ENCODE measurements around the gene FGD5. TPM values are rescaled to one million over a fixed set of nuclear protein-coding genes. Genes with fewer than 3 reads are reported as not detected.

The FGD5 gene
- polyA plus RNA-seq, 1 donor (not counting 4 experiments of a cell fraction or from before 2014, with no cell fraction given) = not detected

DNA sequence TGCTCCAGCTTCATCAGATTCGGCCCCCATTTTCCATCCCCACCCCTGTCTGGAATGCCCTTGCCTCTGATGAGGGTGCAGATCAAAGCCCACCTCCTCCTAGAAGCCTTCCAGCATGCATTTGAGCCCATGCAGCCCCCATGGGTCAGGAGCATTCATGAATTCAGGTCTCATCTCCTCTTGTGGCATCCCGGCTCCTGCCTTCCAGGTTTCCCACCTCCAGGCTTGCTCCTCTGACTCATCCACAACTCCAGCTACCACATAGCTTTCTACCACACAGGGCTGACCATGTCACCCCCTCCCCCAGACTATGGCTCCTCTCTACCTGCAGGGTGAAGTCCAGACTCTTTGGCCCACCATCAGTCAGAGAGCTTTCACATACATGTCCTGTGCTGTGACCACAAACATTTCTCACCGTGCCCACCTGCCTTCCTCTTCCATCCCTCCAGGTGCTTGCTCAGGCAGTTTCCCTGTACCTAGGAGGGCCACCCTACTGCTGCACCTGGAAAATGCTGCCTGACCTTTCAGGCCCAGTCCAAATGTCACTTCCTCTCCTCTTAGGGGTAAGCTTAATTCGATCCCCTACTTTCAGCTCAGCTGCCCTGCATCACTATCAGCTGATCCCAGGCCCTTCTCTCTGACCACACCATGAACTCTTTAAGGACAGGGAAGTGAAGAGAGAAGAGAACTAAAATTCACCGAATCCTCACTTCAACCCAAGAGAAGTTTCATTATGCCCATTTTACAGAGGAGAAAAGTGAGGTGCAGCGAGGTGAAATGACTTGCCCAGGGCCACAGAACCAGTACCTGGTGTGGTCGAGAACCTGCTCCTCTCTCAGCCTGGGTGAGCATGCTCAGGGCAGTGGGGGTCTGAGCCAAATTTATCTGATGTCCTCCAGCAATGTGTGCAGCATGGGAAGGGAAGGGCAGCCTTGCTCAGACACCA, 13.7 kb upstream of the FGD5 start:
- TF ChIP-seq EZH2 (IDR thresholded peaks at IDR 0.05; ENCODE audit: low read length) = no peak
- TF ChIP-seq, protein P1, sequence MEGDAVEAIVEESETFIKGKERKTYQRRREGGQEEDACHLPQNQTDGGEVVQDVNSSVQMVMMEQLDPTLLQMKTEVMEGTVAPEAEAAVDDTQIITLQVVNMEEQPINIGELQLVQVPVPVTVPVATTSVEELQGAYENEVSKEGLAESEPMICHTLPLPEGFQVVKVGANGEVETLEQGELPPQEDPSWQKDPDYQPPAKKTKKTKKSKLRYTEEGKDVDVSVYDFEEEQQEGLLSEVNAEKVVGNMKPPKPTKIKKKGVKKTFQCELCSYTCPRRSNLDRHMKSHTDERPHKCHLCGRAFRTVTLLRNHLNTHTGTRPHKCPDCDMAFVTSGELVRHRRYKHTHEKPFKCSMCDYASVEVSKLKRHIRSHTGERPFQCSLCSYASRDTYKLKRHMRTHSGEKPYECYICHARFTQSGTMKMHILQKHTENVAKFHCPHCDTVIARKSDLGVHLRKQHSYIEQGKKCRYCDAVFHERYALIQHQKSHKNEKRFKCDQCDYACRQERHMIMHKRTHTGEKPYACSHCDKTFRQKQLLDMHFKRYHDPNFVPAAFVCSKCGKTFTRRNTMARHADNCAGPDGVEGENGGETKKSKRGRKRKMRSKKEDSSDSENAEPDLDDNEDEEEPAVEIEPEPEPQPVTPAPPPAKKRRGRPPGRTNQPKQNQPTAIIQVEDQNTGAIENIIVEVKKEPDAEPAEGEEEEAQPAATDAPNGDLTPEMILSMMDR (optimal IDR thresholded peaks at IDR 0.05 in 1 of 3, IDR thresholded peaks at IDR 0.05 in 1 of 3, conservative IDR thresholded peaks at IDR 0.05 in 1 of 3; ENCODE audit: extremely low read depth in 1 of 3, insufficient read depth in 2 of 3, low read length in 3 of 3) = no peak
- H3K9ac ChIP-seq (ENCODE audit: control insufficient read depth, extremely low read depth, insufficient read depth, low read length) = no peak overlapping the region
- H3K79me2 ChIP-seq (ENCODE audit: control insufficient read depth, insufficient read depth, low read length) = no peaks in the 10 kb centered on the region
- H3K4me2 ChIP-seq (ENCODE audit: control insufficient read depth, extremely low read depth, insufficient read depth, low read depth, low read length) = no peak overlapping the region
- no peaks in the 10 kb centered on the region for H3K9me1 ChIP-seq (ENCODE audit: control insufficient read depth, extremely low read depth, insufficient read depth, low read length)
- DNase-seq (ENCODE audit: low read depth, low spot score) = no peak
- FAIRE-seq = no peak
- no peak overlapping the region for H2AFZ ChIP-seq (ENCODE audit: control insufficient read depth, low read length)
- H4K20me1 ChIP-seq (ENCODE audit: control insufficient read depth, extremely low read depth, insufficient read depth, low read length) = peaks cover 3% of the 10 kb centered on the region
- H3K36me3 ChIP-seq (ENCODE audit: control insufficient read depth in 2 of 2, extremely low read depth in 1 of 2, insufficient read depth in 2 of 2, low read length in 2 of 2) = no peaks in the 10 kb centered on the region
- no peak overlapping the region for H3K27ac ChIP-seq (ENCODE audit: control insufficient read depth, insufficient read depth, low read length)
- H3K4me1 ChIP-seq (ENCODE audit: control insufficient read depth, extremely low read depth, insufficient read depth, low read length) = no peaks in the 10 kb centered on the region
- H3K4me3 ChIP-seq (ENCODE audit: control insufficient read depth in 2 of 3, extremely low read depth in 1 of 3, insufficient read depth in 2 of 3, low read depth in 1 of 3, low read length in 3 of 3) = no peak overlapping the region
- dilution Hi-C loops (cut with MboI; ENCODE audit: extremely low pct_ligation_motif_present, low sequenced_read_pairs) = no loop called here
- peaks cover 23% of the 10 kb centered on the region for H3K27me3 ChIP-seq (ENCODE audit: control insufficient read depth, extremely low read depth, insufficient read depth, low read length)
- no peaks in the 10 kb centered on the region for H3K9me3 ChIP-seq (ENCODE audit: control insufficient read depth, low read depth, low read length)

DNA sequence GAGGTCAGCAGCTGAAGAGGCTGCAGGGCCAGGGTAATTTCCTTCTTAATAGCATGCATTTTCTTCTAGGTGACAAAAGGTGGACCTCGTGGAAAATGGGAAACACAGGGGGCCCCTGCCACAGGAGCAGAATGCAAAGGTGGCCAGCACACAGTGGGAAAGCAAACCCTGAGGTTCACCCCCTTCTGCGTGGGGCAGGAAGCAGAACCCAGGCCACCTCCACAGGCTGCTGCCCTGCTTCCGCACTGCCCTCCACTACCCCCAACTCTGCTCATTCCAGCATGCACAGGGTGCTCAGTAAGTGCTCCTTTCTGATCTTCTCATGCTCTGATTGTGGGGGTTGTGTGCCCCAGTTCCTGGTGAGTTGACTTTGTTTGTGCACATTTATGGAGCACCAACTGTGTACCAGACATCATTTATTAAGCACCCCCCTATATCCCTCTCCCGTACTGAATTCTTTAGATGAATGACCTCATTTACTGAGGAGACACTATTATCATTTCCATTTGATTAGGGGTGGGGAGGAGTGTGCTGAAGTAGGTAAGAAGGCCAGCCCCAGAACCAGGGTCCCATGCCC, 12.7 kb upstream of the FGD5 start:
- Histone ChIP-seq H3K4me1 (ENCODE audit: control insufficient read depth, extremely low read depth, insufficient read depth, low read length) (no peaks in the 10 kb centered on the region), H3K9me3 (ENCODE audit: control insufficient read depth, low read depth, low read length) (no peaks in the 10 kb centered on the region), H4K20me1 (ENCODE audit: control insufficient read depth, extremely low read depth, insufficient read depth, low read length) (peaks cover 4% of the 10 kb centered on the region), H3K27ac (ENCODE audit: control insufficient read depth, insufficient read depth, low read length) (no peak overlapping the region), H3K9me1 (ENCODE audit: control insufficient read depth, extremely low read depth, insufficient read depth, low read length) (no peaks in the 10 kb centered on the region), H3K36me3 (ENCODE audit: control insufficient read depth in 2 of 2, extremely low read depth in 1 of 2, insufficient read depth in 2 of 2, low read length in 2 of 2) (no peaks in the 10 kb centered on the region), H3K4me3 (ENCODE audit: control insufficient read depth in 2 of 3, extremely low read depth in 1 of 3, insufficient read depth in 2 of 3, low read depth in 1 of 3, low read length in 3 of 3) (no peak overlapping the region), H3K79me2 (ENCODE audit: control insufficient read depth, insufficient read depth, low read length) (no peaks in the 10 kb centered on the region), H3K4me2 (ENCODE audit: control insufficient read depth, extremely low read depth, insufficient read depth, low read depth, low read length) (no peak overlapping the region), H3K9ac (ENCODE audit: control insufficient read depth, extremely low read depth, insufficient read depth, low read length) (no peak overlapping the region), H2AFZ (ENCODE audit: control insufficient read depth, low read length) (no peak overlapping the region), H3K27me3 (ENCODE audit: control insufficient read depth, extremely low read depth, insufficient read depth, low read length) (peaks cover 28% of the 10 kb centered on the region)
- DNase-seq (ENCODE audit: low read depth, low spot score) = no peak
- no peak for FAIRE-seq
- no peak for TF ChIP-seq EZH2 (IDR thresholded peaks at IDR 0.05; ENCODE audit: low read length)
- TF ChIP-seq, protein P1 (optimal IDR thresholded peaks at IDR 0.05 in 1 of 3, IDR thresholded peaks at IDR 0.05 in 1 of 3, conservative IDR thresholded peaks at IDR 0.05 in 1 of 3; ENCODE audit: extremely low read depth in 1 of 3, insufficient read depth in 2 of 3, low read length in 3 of 3) = no peak
- dilution Hi-C loops (cut with MboI; ENCODE audit: extremely low pct_ligation_motif_present, low sequenced_read_pairs) = no loop called here

All from keratinocyte (primary cell).